IgD-negative memory B cell (primary cell): ENCODE results near the gene JDP2. TPM values are rescaled to one million over a fixed set of nuclear protein-coding genes. Genes with fewer than 3 reads are reported as not detected.

Experiments
- H3K27ac Mint-ChIP-seq, 3 donors: one replicate each; pipeline ENCODE4 v1.8.0; 2020 to 2022; ENCODE audit warnings: mild to moderate bottlenecking in 3 of 3, mixed read lengths in 3 of 3, moderate library complexity in 1 of 3
- H3K27me3 Mint-ChIP-seq: one replicate; pipeline ENCODE4 v1.8.0; 2021; ENCODE audit warnings: mixed read lengths
- H3K36me3 Mint-ChIP-seq: one replicate; pipeline ENCODE4 v1.8.0; 2020; ENCODE audit warnings: mild to moderate bottlenecking, mixed read lengths
- H3K4me1 Mint-ChIP-seq, 3 donors: one replicate each; pipeline ENCODE4 v1.8.0; 2020 to 2022; ENCODE audit warnings: mixed read lengths in 3 of 3, mild to moderate bottlenecking in 1 of 3
- H3K4me3 Mint-ChIP-seq, 4 donors: one replicate each; pipeline ENCODE4 v1.8.0; 2020 to 2022; ENCODE audit warnings: mild to moderate bottlenecking in 4 of 4, mixed read lengths in 4 of 4, moderate library complexity in 3 of 4
- H3K9me3 Mint-ChIP-seq, 3 donors: one replicate each; pipeline ENCODE4 v1.8.0; 2020 to 2021; ENCODE audit warnings: mixed read lengths in 3 of 3, mild to moderate bottlenecking in 1 of 3
- polyA plus RNA-seq: library from polyadenylated mRNA; unstranded; fragments of 300-500 nt; fragmentation: Illumina TruSeq; gene quantifications from one replicate; pipeline ENCODE4 v1.2.3, GENCODE V29; 2021

Gene JDP2
- polyA plus RNA-seq, 1 donor from 2014 or later = 14.9 TPM

DNA sequence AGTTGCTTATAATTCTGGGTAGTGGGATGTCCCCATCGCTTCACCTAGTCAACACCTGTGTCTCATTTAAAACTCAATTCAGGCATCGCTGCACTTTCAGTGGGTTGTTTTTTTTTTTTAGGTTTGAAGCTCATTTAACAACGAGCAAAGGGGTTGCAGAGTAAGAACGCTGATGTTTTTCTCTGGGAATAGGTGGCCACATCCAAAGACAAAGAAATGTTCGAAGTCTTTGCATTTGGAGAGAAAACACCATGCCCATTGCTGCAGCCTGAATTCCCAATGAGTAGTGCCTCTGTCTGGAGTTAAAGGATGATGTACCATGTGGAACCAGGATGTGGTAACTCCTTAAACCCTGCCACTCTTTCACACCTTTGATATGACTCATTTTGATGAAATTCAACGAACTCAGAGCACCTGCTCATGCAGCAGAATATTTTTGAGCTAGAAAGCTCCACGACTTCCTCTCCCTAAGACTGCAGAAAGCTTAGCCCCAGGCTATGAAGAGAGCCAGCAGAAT, 59.4 kb downstream of the JDP2 start:
- Mint-ChIP-seq H3K4me3 (no peak overlapping the region), H3K27ac (peak overlapping the region in 1 of 3 donors; percentile 62), H3K4me1 (peaks cover 4 to 12% (median 7%) of the 10 kb centered on the region in 3 donors), H3K9me3 (no peaks in the 10 kb centered on the region), H3K27me3 (peaks cover 5% of the 10 kb centered on the region), H3K36me3 (peaks cover 4% of the 10 kb centered on the region)

DNA sequence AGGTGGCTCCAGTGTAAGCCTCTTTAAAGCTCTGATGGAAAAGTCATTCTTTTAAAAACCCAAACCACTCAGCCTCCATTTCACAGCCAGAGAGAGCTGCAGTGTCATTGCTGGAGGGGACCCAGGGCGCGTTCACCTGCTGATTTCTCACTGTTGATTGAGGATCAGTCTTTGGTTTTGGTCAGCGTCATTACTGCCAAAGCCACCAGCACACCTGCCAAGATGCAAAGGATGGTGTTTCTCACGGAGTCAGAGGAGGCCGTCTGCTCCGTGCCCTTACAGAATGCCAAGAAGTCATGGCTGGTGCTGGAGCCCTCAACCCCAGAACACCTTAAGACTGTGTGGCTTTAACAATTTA, 61.6 kb downstream of the JDP2 start:
- Mint-ChIP-seq H3K4me3 (peak overlapping the region in 2 of 4 donors; percentile 16 to 90), H3K4me1 (peaks cover 8 to 17% (median 13%) of the 10 kb centered on the region in 3 donors), H3K27ac (no peak overlapping the region), H3K36me3 (peaks cover 4% of the 10 kb centered on the region), H3K9me3 (no peaks in the 10 kb centered on the region), H3K27me3 (peaks cover 5% of the 10 kb centered on the region)

DNA sequence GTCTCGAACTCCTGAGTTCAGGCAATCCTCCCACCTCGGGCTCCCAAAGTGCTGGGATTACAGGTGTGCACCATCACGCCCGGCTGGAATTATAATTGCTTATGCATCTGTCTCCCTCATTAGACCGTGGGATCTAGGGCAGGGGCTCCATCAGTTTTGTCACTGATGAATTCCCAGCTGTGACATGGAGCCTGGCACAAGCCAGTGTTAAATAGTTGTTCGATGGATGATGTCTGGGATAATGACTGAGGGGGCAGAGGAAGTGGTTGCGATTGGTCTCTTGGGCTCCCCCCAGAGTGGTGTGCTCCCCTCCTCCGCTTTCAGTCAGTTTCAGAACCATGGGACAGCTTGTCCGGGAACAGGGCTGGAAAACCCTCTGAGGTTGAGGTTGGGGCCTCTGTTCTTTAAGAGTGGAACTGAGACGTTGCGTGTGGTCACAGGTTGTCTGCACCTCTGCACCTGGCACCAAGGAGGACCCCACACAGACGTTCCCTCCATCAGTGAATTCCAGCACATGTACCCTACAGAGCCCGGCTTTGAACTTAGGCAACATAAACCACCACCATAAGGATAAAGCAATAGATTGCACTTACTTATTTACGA, 63.7 kb downstream of the JDP2 start:
- Mint-ChIP-seq H3K4me1 (peaks cover 9 to 26% (median 21%) of the 10 kb centered on the region in 3 donors), H3K27me3 (peaks cover 5% of the 10 kb centered on the region), H3K27ac (no peak overlapping the region), H3K9me3 (no peaks in the 10 kb centered on the region), H3K36me3 (no peaks in the 10 kb centered on the region), H3K4me3 (no peak overlapping the region)

DNA sequence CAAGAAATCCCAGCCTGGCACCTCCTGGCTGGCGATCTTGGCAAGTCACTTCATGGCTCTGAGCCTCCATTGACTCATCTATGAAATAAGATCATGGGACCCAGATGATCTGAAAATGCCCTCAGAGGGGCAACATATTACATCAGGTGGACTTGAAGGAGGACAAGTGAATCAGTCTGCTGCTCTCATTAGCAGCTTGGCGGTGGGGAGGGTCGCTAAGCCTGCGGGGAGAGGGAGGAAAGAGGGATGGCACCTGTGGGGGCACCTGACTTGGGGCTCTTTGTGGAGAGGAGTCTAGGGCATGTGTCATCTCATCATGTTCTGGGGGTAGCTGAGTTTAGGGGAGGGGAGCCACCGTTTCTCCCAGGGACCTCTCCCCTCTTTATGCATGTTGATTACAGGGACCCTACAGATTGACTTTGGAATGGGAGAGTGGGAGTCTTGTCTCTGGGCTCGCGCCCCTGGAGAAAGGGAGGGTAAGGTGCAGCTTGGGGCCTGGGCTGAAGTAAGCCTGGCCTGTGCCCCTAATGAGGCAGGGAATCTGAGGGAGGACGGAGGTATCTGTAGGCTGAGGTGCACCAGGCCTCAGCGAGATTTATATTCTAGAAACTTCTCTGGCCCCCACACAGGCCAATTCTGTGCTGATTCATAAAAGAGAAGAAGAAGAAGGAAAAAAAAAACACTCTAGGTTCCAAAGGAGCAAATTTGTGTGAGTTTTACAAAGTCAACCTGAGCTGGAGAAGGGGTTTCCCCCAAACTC, 65.2 kb downstream of the JDP2 start:
- H3K27ac Mint-ChIP-seq = peak overlapping the region in 2 of 3 donors; percentile 28 to 77
- H3K9me3 Mint-ChIP-seq = no peaks in the 10 kb centered on the region
- peaks cover 9% of the 10 kb centered on the region for H3K27me3 Mint-ChIP-seq
- H3K4me3 Mint-ChIP-seq = no peak overlapping the region
- H3K4me1 Mint-ChIP-seq = peaks cover 19 to 39% (median 28%) of the 10 kb centered on the region in 3 donors
- H3K36me3 Mint-ChIP-seq = no peaks in the 10 kb centered on the region

DNA sequence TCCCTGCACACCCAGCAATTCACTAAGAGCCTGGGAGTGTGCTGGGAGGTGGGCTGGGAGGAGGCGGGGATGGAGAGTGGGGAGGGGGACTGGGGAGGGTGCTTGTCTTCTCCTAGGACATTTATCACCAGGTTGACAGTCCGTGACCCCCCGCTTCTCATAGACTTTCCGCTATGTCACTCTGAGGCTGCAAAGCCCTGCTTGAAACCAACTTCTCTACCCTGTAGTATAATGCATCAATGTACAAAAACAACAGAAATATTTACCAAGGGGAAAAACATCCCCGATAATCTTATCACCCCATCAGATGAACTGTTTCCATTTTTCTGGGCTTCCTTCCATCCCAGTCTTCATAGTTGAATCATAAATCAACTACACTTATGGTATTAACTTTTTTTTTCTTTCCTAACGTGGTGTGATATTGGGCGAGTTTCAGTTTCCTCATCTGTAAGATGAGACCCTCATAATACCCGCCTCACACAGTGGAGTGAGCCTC, 65.8 kb downstream of the JDP2 start:
- no peaks in the 10 kb centered on the region for H3K9me3 Mint-ChIP-seq
- peaks cover 9% of the 10 kb centered on the region for H3K27me3 Mint-ChIP-seq
- peaks cover 18 to 37% (median 27%) of the 10 kb centered on the region in 3 donors for H3K4me1 Mint-ChIP-seq
- H3K36me3 Mint-ChIP-seq = no peaks in the 10 kb centered on the region
- H3K27ac Mint-ChIP-seq = peak overlapping the region in 2 of 3 donors; percentile 3 to 77
- no peak overlapping the region for H3K4me3 Mint-ChIP-seq

DNA sequence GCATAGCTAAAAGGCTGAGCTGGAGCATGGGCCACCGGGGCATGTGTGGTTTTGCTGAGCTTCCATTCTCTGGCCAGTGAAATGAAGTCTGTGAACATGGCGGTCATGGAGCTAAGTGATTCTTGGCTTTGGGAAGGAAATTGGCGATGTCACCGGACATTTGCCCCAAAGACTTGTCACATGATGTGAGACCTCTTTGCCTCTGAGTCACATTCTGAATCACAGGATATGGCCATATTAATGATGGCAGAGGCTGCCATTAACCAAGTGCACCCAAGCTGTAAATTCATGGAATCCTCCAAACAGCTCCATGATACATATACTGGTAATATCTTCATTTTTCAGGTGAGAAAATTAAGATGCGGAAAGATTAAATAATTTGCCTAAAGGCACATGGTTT, 67.1 kb downstream of the JDP2 start:
- no peaks in the 10 kb centered on the region for H3K36me3 Mint-ChIP-seq
- H3K4me1 Mint-ChIP-seq = peaks cover 19 to 32% (median 24%) of the 10 kb centered on the region in 3 donors
- no peak overlapping the region for H3K27ac Mint-ChIP-seq
- peaks cover 12% of the 10 kb centered on the region for H3K27me3 Mint-ChIP-seq
- no peaks in the 10 kb centered on the region for H3K9me3 Mint-ChIP-seq
- no peak overlapping the region for H3K4me3 Mint-ChIP-seq

DNA sequence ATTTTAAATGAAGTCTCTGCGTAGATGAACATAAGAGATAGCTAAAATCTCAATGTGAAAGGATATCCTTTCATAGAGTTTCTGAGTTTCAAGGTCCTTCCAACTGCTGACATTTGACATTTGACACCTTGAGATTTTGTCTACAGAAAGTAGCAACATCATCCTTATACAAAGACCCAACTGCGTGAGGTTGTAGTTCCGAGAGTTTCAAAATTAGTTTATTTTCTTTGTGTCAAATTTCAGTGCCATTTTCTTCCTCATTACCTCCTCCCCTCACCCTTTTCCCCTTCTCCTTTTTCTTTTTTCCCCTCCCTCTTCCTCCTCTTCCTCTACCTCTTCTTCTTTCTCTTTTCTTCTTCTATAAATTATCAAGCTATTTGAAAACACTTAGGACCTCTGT, 67.6 kb downstream of the JDP2 start:
- Mint-ChIP-seq H3K27ac (no peak overlapping the region), H3K9me3 (no peaks in the 10 kb centered on the region), H3K27me3 (peaks cover 12% of the 10 kb centered on the region), H3K4me3 (no peak overlapping the region), H3K4me1 (peaks cover 19 to 31% (median 24%) of the 10 kb centered on the region in 3 donors), H3K36me3 (no peaks in the 10 kb centered on the region)

DNA sequence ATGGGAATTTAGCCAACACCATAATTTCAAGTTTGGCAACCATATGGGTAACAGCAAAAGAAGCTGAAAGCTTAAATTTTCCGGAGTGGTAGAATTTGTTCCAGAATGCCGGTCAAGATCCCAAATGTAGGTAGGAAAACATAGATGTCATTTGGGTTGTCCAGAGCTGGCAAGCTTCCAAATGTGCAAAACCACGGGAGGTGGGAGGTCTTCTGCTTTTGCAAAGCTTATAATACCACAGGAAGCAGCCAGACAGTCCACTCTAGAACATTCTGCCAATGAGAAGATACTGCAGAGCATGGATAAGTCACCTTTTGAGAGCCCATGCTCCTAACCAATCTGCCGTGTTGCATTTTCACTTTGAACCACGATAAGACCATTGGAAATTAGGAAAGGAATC, 68.1 kb downstream of the JDP2 start:
- Mint-ChIP-seq H3K4me1 (peaks cover 19 to 27% (median 24%) of the 10 kb centered on the region in 3 donors), H3K9me3 (no peaks in the 10 kb centered on the region), H3K4me3 (peak overlapping the region in 1 of 4 donors; percentile 30), H3K36me3 (no peaks in the 10 kb centered on the region), H3K27ac (no peak overlapping the region), H3K27me3 (peaks cover 12% of the 10 kb centered on the region)

DNA sequence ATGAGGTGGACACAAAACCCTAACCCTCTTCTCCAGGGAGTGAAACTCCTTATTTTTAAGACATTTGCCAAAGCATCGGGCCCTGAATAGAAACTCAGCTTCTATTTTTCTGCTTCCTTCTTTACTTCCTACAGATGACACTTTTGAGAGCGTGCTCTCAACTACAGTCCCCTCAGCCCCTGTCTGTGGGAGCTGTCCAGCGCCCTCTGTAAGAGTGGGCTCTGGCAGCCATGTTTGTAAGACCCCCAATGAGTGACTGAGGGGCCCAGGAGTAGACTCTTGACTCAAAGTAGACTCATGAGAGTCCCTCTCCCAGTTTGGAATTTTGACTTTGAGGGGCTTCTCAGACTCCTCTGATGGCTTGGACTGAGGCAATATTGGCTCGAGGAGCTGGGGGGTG, 68.9 kb downstream of the JDP2 start:
- Mint-ChIP-seq H3K27ac (peak overlapping the region in 1 of 3 donors; percentile 28), H3K9me3 (no peaks in the 10 kb centered on the region), H3K4me3 (peak overlapping the region in 2 of 4 donors; percentile 6 to 53), H3K27me3 (peaks cover 12% of the 10 kb centered on the region), H3K36me3 (no peaks in the 10 kb centered on the region), H3K4me1 (peaks cover 19 to 27% (median 24%) of the 10 kb centered on the region in 3 donors)

DNA sequence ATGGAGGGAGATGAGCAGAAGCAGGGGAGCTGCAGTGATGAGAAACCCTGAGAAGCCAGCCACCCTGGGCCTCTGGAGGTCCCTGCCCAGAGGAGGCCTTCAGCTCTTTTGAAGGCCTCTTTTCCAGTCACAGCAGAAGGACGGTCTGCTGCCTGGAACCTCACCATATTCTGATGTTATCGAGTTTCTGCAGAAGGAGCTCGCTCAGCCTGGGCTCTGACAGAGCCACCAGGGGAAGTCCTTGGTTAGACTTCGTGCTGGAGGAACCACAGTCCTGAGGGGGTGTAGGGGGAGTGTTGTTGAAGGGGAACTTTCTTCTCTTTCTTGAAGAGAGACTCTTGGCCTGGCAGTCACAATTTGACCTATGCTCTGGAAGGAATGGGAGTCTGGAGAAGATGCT, 69.4 kb downstream of the JDP2 start:
- Mint-ChIP-seq H3K4me3 (peak overlapping the region in 2 of 4 donors; percentile 6 to 85), H3K4me1 (peaks cover 19 to 27% (median 24%) of the 10 kb centered on the region in 3 donors), H3K36me3 (no peaks in the 10 kb centered on the region), H3K27ac (peak overlapping the region in 1 of 3 donors; percentile 28), H3K27me3 (peaks cover 12% of the 10 kb centered on the region), H3K9me3 (no peaks in the 10 kb centered on the region)

DNA sequence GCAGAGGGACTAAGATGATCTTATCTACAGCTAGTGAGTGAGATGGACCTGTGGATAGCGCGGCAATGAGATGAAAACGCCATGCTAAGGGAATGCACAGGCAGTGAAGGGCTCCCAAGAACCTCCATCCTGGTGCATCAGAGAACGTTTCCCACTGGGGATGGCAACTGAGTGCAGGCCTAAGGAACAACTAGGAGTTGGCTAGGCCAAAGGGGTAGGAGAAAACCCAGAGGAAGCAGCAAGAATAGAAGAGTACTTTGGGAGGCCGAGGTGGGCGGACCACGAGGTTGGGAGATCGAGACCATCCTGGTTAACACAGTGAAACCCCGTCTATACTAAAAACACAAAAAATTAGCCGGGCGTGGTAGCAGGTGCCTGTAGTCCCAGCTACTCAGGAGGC, 69.9 kb downstream of the JDP2 start:
- H3K9me3 Mint-ChIP-seq = no peaks in the 10 kb centered on the region
- H3K4me3 Mint-ChIP-seq = peak overlapping the region in 2 of 4 donors; percentile 61 to 85
- H3K27me3 Mint-ChIP-seq = peaks cover 12% of the 10 kb centered on the region
- H3K4me1 Mint-ChIP-seq = peaks cover 19 to 27% (median 24%) of the 10 kb centered on the region in 3 donors
- no peaks in the 10 kb centered on the region for H3K36me3 Mint-ChIP-seq
- no peak overlapping the region for H3K27ac Mint-ChIP-seq

DNA sequence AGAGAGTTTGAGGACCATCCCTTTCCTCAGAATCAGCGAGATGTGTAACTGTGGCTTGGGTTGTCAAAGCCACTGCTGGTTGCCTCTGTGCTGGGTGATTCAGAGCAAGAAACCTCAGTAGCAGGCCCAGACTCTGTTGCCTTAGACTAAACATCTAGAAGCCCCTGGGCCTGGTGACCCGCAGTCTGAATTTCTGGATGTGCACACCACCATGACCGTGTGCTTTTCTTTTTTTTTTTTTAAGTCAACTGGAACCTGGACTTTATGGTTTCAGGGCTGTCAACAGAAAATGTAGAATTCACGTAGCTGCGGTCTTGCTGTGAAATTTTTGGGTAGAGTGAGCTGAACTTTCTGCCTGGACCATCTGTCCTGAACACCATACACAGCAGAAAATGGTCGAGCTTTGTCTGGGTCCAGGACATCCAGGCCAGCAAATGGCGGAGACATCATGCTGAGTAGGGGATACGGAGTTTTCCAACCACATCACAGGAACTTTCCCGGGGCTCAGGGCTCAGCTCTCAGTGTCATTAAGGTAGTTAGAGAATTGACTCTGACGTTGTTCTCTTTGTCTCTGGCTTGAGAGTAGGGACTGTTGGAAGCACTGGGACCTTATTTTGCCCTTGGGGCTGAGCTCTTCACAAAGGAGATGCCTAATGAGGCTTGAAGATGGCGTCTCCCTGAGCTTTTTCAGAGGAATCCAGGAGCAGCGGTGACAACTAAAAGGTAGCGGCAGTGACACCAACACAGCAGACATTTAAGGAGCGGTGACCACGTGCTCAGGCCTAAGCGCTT, 71.5 kb downstream of the JDP2 start:
- Mint-ChIP-seq H3K36me3 (no peaks in the 10 kb centered on the region), H3K4me3 (peak overlapping the region in 1 of 4 donors; percentile 18), H3K4me1 (peaks cover 16 to 23% (median 18%) of the 10 kb centered on the region in 3 donors), H3K27ac (peak overlapping the region in 1 of 3 donors; percentile 78), H3K9me3 (no peaks in the 10 kb centered on the region), H3K27me3 (peaks cover 12% of the 10 kb centered on the region)

DNA sequence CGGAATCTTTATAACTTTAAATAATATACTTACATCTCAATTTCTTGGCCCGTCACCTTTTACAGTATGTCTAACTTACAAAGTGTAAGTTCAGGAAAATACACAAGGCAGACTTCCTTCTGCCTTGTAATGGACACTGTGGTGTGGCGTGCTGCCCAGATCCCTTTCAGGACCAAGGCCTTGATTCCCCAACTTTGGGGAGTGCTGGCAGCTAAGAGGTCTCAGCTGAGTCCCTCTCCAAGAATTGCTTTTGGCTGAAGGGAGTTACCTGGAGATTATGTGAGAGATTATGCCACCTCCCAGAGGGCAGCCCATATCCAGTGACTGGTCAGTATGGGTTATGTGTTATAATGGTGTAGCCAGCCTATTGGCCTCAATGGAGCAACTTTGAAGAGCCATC, 73.3 kb downstream of the JDP2 start:
- peaks cover 12% of the 10 kb centered on the region for H3K27me3 Mint-ChIP-seq
- H3K27ac Mint-ChIP-seq = no peak overlapping the region
- H3K36me3 Mint-ChIP-seq = no peaks in the 10 kb centered on the region
- peaks cover 0 to 2% (median 0%) of the 10 kb centered on the region in 3 donors for H3K9me3 Mint-ChIP-seq
- H3K4me3 Mint-ChIP-seq = no peak overlapping the region
- H3K4me1 Mint-ChIP-seq = peaks cover 13 to 17% (median 16%) of the 10 kb centered on the region in 3 donors

DNA sequence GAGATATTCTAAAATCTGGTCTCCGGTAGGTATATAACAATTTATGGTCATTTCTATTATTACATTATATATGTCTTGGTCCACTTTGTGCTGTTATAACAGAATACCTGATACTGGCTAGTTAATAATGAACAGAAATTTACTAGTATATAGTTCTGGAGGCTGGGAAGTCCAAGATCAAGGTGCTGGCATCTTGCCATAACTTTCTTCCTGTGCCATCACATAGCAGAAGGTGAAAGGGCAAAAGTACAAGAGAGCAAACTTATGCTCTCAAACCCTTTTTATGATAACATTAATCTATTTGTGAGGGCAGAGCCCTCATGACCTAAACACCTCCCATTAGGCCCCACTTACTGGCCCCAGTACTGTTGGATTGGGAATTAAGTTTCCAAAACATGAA, 76.6 kb downstream of the JDP2 start:
- H3K27me3 Mint-ChIP-seq = no peaks in the 10 kb centered on the region
- H3K27ac Mint-ChIP-seq = no peak overlapping the region
- no peaks in the 10 kb centered on the region for H3K36me3 Mint-ChIP-seq
- H3K4me3 Mint-ChIP-seq = no peak overlapping the region
- no peaks in the 10 kb centered on the region for H3K4me1 Mint-ChIP-seq
- peaks cover 0 to 5% (median 2%) of the 10 kb centered on the region in 3 donors for H3K9me3 Mint-ChIP-seq

DNA sequence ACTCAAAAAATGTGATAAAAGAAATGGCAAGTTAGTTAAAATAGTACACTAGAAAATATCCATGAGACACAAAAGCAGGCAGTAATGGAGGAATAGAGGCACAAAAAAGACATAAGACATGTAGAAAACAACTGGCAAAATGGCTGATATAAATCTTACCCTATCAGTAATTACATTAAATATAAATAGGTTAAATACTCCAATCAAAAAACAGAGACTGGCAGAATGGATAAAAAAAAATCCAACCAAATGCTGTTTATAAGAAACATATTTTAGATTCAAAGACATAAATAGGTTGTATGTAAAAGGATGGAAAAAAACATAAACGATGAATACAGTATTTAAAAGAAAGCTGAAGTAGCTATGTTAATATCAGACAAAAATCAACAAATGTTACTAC, 79.1 kb downstream of the JDP2 start:
- Mint-ChIP-seq H3K9me3 (peaks cover 0 to 15% (median 8%) of the 10 kb centered on the region in 3 donors), H3K27me3 (no peaks in the 10 kb centered on the region), H3K4me1 (no peaks in the 10 kb centered on the region), H3K4me3 (no peak overlapping the region), H3K27ac (no peak overlapping the region), H3K36me3 (no peaks in the 10 kb centered on the region)
